ENCODE measurements around the gene PEX5L.

Gene PEX5L

DNA sequence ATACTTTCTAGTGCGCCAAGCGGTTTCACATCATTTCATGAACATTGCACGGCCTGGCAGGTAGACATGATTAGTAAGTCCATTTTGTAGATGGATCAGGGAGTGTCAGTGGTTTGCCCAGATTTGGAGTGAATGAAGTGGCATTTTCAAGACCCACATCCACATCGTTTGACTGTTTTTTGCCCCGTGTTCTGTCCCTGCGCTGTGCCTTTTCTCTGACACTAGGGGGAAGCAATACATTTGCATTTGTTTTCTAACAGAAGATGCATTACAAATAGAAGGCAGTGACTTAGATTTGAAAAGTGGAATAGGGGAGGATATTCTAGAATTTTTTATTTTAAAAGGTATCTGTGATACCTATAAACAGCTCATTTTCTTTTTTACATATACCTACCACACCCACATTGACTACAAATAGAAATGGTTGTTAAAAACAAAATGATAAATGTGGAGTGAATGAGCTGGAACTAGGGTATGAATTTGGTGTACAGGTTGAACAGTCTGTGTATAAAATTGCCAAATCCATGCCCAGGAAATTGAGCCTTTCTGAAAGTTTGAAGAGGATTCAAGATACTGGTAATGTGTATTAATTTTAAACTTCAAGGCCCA, 285.9 kb downstream of the PEX5L start:
- peak; percentile 70 for TF ChIP-seq RAD21 (IDR thresholded peaks at IDR 0.05; ENCODE audit: low read depth)
- TF ChIP-seq CREB1 (IDR thresholded peaks at IDR 0.05; ENCODE audit: low read depth): no peak

GRCh38 chr3:179745716-179746115, 291.0 kb downstream of the PEX5L start:
- TF ChIP-seq REST (IDR thresholded peaks at IDR 0.05; ENCODE audit: low read depth) (no peak), TEAD4 (IDR thresholded peaks at IDR 0.05) (no peak), CREB1 (IDR thresholded peaks at IDR 0.05; ENCODE audit: low read depth) (no peak), USF1 (IDR thresholded peaks at IDR 0.05) (no peak), CEBPB (IDR thresholded peaks at IDR 0.05) (no peak), EGR1 (IDR thresholded peaks at IDR 0.05) (no peak), TCF12 (IDR thresholded peaks at IDR 0.05; ENCODE audit: low read depth) (no peak), NFIC (IDR thresholded peaks at IDR 0.05) (no peak), YY1 (IDR thresholded peaks at IDR 0.05; ENCODE audit: low read depth) (no peak), ZBTB7A (IDR thresholded peaks at IDR 0.05; ENCODE audit: low read depth) (no peak), EP300 (IDR thresholded peaks at IDR 0.05; ENCODE audit: borderline replicate concordance) (no peak), FOXM1 (IDR thresholded peaks at IDR 0.05; ENCODE audit: borderline replicate concordance, low read depth) (no peak)
- TF ChIP-seq, protein P1, sequence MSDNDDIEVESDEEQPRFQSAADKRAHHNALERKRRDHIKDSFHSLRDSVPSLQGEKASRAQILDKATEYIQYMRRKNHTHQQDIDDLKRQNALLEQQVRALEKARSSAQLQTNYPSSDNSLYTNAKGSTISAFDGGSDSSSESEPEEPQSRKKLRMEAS (IDR thresholded peaks at IDR 0.05): no peak

GRCh38 chr3:179745079-179745478, 291.7 kb downstream of the PEX5L start:
- TF ChIP-seq YY1 (IDR thresholded peaks at IDR 0.05; ENCODE audit: low read depth): no peak
- TF ChIP-seq ZBTB7A (IDR thresholded peaks at IDR 0.05; ENCODE audit: low read depth): no peak
- no peak for TF ChIP-seq CREB1 (IDR thresholded peaks at IDR 0.05; ENCODE audit: low read depth)
- TF ChIP-seq REST (IDR thresholded peaks at IDR 0.05; ENCODE audit: low read depth): no peak
- no peak for TF ChIP-seq CEBPB (IDR thresholded peaks at IDR 0.05)
- no peak for TF ChIP-seq TCF12 (IDR thresholded peaks at IDR 0.05; ENCODE audit: low read depth)
- TF ChIP-seq, protein P1 (IDR thresholded peaks at IDR 0.05): no peak
- TF ChIP-seq NFIC (IDR thresholded peaks at IDR 0.05): no peak
- TF ChIP-seq TEAD4 (IDR thresholded peaks at IDR 0.05): no peak
- no peak for TF ChIP-seq EGR1 (IDR thresholded peaks at IDR 0.05)
- TF ChIP-seq TAF1 (IDR thresholded peaks at IDR 0.05; ENCODE audit: low read depth): no peak
- no peak for TF ChIP-seq USF1 (IDR thresholded peaks at IDR 0.05)
- TF ChIP-seq RAD21 (IDR thresholded peaks at IDR 0.05; ENCODE audit: low read depth): no peak
- no peak for TF ChIP-seq EP300 (IDR thresholded peaks at IDR 0.05; ENCODE audit: borderline replicate concordance)
- TF ChIP-seq FOXM1 (IDR thresholded peaks at IDR 0.05; ENCODE audit: borderline replicate concordance, low read depth): no peak
